ENCODE results near the gene QSER1.
"Not testable (repeated sequence)": the region's sequence is repeated elsewhere in the genome, so short reads cannot be mapped to it uniquely, and the experiment has no call there.

The QSER1 gene

GRCh38 chr11:32937283-32937682 is 44.7 kb downstream of the QSER1 start:
- DNase-seq, result not testable (repeated sequence)

DNA sequence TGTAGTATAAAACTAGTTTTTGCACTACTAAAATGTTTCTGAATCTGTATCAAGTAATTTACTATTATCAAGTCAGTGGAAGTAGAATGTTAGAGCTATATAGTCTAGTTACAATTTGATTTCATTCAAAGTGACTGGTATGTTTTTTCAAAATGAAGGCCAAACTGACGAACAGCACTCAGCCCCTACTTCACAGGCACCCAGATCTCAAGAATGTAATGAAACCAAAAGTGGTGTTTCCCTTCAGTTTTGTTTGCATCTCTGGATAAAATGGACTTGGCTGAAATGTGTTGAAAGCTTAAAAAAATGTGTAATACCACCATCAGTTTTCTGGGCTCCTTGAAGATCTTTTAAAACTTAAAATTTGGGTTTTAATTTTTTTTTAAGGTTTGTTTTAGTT is 46.4 kb downstream of the QSER1 start:
- DNase-seq, result no peak

- no peak for DNase-seq
Measured at GRCh38 chr11:32939866-32940265, 47.3 kb downstream of the QSER1 start.

- DNase-seq, result no peak
Measured at GRCh38 chr11:32940865-32941264, 48.3 kb downstream of the QSER1 start.

- DNase-seq, result no peak
Measured at GRCh38 chr11:32947978-32948377, 55.4 kb downstream of the QSER1 start.

DNA sequence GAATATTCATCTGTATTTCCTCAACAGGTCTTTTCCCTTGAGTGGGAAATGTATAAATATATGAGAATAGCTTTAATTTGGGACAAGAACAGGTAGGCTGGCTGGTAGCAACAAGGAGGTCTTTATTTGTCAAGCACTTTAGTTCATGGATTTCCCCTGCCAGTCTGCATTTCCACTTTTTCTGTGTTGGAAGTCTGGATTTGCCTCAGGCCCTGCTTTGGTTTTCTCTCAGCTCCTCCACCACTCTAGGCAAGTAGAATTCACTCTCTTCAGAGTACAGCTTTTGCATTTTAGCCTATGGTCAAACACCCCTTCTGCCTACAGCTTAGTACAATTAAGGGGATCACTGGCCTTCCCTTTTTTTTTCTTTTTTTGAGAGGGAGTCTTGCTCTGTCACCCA is 57.1 kb downstream of the QSER1 start:
- no peak for DNase-seq

- DNase-seq, result no peak
Measured at GRCh38 chr11:32952421-32952820, 59.8 kb downstream of the QSER1 start.

- DNase-seq, result no peak
Measured at GRCh38 chr11:32953700-32954099, 61.1 kb downstream of the QSER1 start.

DNA sequence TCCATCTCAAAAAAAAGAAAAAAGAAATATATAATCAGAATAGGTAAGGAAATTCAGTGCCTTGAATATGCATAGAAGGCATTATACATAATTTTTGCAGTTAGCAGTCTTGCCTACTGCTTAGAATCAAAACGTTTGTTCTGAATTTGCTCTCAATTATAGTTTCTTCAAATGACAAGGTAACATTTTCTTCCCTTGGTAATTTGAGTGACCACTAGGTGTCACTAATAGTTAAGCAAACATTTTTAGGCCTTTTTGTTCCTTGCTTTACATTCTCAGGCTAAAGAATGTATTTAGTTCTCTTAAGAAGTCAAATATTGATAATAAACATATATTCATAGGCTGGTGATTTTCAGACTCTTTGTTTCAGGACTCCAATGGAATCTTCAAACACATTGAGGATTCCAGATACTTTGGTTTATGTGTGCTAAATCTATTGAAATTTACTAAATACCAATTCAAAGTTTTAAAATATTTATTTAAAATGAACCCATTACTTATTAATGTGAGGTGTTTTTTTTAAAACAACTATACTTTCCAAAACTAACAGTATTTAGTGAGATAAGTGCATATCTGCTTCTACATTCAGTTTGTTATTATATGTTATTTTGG is 68.0 kb downstream of the QSER1 start:
- no peak for DNase-seq

GRCh38 chr11:32962016-32962415 is 69.4 kb downstream of the QSER1 start:
- DNase-seq, result no peak

GRCh38 chr11:32963721-32964120 is 71.1 kb downstream of the QSER1 start:
- no peak for DNase-seq

GRCh38 chr11:32968541-32968940 is 75.9 kb downstream of the QSER1 start:
- DNase-seq, result no peak

GRCh38 chr11:32972233-32972632 is 79.6 kb downstream of the QSER1 start:
- DNase-seq, result not testable (repeated sequence)

DNA sequence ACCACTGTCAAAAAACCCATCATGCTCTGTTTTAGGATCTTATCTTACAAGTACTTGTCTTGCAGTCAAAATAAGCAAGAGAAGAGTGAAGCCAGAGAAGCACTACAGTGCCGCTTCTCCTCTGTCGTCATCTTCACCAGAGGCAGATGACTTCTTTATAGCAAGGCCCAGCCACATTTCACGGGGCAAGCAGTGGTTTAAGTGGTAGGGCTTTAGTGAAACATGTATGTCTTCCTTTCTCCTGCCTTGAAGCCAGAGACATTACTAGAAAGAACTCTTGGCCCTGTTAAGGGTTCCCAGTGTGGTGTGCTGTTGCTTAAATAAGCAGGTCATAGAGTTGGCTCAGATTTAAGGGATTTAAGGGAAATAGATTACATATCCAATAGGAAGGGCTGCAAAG is 80.2 kb downstream of the QSER1 start:
- DNase-seq, result no peak

GRCh38 chr11:32982626-32983025 is 90.0 kb downstream of the QSER1 start:
- no peak for DNase-seq

- no peak for DNase-seq
Measured at GRCh38 chr11:32983506-32983905, 90.9 kb downstream of the QSER1 start.

DNA sequence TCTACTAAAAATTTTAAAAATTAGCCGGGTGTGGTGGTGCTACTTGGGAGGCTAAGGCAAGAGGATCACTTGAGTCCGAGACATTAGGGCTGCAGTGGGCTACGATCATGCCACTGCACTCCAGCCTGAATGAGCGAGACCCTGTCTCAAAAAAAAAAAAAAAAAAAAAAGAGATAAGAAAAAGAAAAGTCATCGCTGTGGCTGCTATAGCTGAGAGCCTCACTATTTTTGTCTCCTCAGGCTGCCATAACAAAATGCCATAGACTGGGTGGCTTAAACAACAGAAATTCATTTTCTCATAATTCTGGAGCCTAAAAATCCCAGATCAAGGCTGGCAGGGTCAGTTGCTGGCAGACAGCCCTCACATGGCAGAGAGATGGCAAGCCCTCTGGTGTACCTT is 93.0 kb downstream of the QSER1 start:
- DNase-seq, result no peak

GRCh38 chr11:32987851-32988250 is 95.2 kb downstream of the QSER1 start:
- no peak for DNase-seq

DNA sequence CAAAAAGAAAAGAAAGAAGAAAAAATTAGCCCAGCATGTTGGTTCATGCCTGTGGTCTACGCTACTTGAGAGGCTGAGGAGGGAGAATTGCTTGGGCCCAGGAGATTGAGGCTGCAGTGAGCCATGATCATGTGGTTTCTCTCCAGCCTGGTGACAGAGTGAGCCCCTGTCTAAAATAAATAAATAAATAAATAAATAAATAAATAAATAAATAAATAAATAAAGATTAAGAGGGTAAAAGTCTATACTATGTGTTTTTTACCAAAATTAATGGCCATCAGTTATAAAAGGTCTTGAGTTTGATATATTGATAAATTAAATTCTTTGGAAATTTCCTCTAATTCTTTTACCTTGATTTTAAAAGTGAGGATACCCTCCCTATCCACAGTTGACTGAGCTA is 97.9 kb downstream of the QSER1 start:
- no peak for DNase-seq

- DNase-seq, result no peak
Measured at GRCh38 chr11:32991427-32991826, 98.8 kb downstream of the QSER1 start.

DNA sequence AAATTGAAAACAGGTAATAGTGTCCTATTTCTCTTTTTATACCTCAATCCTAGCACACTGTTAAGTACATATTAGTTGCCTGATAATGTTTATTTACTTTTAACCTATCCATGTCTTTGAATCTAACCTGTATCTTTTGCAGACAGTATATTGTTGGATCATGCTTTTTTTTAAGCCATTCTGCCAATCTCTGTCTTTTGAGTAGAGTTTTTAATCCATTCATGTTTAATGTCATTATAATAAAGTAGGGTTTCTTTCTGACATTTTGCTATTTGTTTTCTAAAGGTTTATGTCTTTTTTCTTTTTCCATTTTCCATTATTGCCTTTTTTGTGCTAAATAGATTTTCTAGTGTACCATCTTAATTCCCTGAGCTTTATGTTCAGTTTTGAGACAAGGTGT is 99.3 kb downstream of the QSER1 start:
- no peak for DNase-seq

DNA sequence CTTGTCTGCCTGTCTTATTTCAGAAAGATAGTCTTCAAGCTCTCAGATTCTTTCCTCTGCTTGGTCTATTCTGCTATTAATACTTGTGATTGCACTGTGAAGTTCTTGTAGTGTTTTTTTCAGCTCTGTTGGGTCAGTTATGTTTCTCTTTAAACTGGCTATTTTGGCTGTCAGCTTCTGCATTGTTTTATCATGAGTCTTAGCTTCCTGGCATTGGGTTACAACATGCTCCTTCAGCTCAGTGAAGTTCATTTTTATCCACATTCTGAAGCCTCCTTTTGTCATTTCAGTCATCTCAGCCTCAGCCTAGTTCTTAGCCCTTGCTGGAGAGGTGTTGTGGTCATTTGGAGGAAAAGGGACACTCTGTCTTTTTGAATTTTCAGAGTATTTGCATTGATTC is 107.6 kb downstream of the QSER1 start:
- DNase-seq, result no peak

- no peak for DNase-seq
Measured at GRCh38 chr11:33001281-33001680, 108.7 kb downstream of the QSER1 start.

DNA sequence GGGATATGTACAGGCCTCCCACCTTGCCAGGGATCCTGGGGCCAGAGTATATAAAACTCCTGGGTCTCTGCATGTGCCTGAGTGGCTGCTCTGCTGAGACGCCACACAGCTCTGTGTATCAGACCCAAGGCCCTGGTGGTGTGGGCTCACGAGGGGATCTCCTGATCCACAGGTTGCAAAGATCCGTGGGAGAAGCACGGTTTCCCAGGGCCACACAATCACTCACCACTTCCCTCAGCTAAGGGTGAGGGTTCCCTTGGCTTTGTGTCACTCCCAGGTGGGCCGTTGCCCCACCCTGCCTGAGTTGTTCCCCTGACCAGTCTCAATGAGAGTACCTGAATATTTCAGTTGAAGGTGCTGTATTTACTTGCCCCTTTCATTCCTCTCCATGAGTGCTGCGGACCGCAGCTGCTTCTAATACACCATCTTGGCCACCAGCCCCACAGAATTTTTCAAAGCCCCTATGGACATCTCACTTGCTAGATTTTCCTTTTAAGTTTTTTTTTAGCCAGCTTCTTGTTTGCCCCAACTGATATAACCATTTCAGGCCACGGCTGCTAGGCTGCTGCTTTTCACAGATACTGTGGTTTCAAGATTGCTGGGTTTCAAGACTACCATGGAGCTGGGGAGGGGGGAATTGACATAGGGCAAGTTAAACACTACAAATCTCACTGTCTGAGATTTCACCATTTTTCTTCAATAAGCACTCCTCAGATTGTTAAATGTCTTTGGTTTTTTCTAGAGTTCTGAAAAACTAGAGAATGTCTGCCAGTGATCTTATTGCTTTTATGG is 109.3 kb downstream of the QSER1 start:
- no peak for DNase-seq

DNA sequence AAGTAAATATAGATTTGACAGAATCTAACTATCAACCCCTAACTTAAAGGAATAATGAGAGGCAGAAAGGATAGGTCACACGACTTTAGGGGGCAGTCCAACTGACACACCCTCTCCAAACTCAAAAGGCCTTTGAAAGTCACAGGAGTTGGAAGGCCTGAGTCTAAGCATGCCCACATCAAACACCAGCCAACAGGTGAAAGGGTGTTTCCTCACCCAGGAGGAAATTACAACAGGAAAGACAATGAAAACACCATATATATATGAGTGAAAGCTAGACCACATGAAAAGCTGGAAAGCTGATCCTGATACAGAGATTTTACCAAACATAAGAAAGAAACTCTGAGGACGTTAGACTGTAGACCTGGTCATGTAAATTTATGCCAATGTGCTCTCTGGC is 112.6 kb downstream of the QSER1 start:
- no peak for DNase-seq
